Activated CD8-positive, alpha-beta memory T cell treated with anti-CD3 and anti-CD28 coated beads for 48 hours (primary cell): ENCODE measurements around the gene FBF1.
"Not testable (repeated sequence)": the region's sequence is repeated elsewhere in the genome, so short reads cannot be mapped to it uniquely, and the experiment has no call there.

Source experiments
- DNase-seq, 3 experiments: peaks; one replicate each; pipeline ENCODE4 v3.0.0-alpha.2; 2020; ENCODE audit warnings: low read depth in 2 of 3, low spot score in 2 of 3

Gene FBF1

GRCh38 chr17:75940727-75941441 lies at the start of gene FBF1:
TSS of gene FBF1 (minus strand) at chr17:75941042. CDS start at chr17:75938149, 2,893 bp downstream.
- DNase-seq = peak; percentile 73 to 81 (median 79)

GRCh38 chr17:75987041-75987440 lies 46.2 kb upstream of the FBF1 start:
- no peak for DNase-seq

GRCh38 chr17:75985986-75986385 lies 45.1 kb upstream of the FBF1 start:
- DNase-seq = no peak

GRCh38 chr17:75983501-75984181 lies 42.8 kb upstream of the FBF1 start:
- no peak for DNase-seq

GRCh38 chr17:75981019-75981615 lies 40.3 kb upstream of the FBF1 start:
- no peak for DNase-seq

GRCh38 chr17:75980188-75981018 lies 39.6 kb upstream of the FBF1 start:
- no peak for DNase-seq

- peak in 1 of 3 experiments; percentile 11 for DNase-seq
These were observed 38.9 kb upstream of the FBF1 start for GRCh38 chr17:75979705-75980187.

GRCh38 chr17:75978938-75979704 lies 38.3 kb upstream of the FBF1 start, which contains the start of the genes ACOX1 and TEN1:
TSS of gene ACOX1 (minus strand) at chr17:75979166. CDS start at chr17:75979073, 93 bp downstream.
TSS of gene TEN1 (plus strand) at chr17:75979240. CDS start at chr17:75986193, 6,953 bp downstream.
- peak; percentile 90 to 91 (median 90) for DNase-seq

GRCh38 chr17:75976175-75976848 lies 35.5 kb upstream of the FBF1 start:
- no peak for DNase-seq

- no peak for DNase-seq
These were observed 34.9 kb upstream of the FBF1 start for GRCh38 chr17:75975757-75976174.

- DNase-seq = not testable (repeated sequence)
These were observed 34.3 kb upstream of the FBF1 start for GRCh38 chr17:75975187-75975586.

GRCh38 chr17:75970626-75971025 lies 29.8 kb upstream of the FBF1 start:
- DNase-seq = no peak

GRCh38 chr17:75970011-75970523 lies 29.2 kb upstream of the FBF1 start:
- no peak for DNase-seq

GRCh38 chr17:75969044-75969443 lies 28.2 kb upstream of the FBF1 start:
- DNase-seq = not testable (repeated sequence)

- DNase-seq = no peak
These were observed 24.6 kb upstream of the FBF1 start for GRCh38 chr17:75965468-75965867.

GRCh38 chr17:75959839-75960511 lies 19.1 kb upstream of the FBF1 start:
- no peak for DNase-seq

- no peak for DNase-seq
These were observed 18.4 kb upstream of the FBF1 start for GRCh38 chr17:75959051-75959838.
